Hepatic stellate cell (primary cell): Measurements from ENCODE around the gene COQ2.
"Not testable (repeated sequence)": the region's sequence is repeated elsewhere in the genome, so short reads cannot be mapped to it uniquely, and the experiment has no call there.

Source experiments
- DNase-seq: peaks from one replicate; pipeline ENCODE4 v3.0.0; 2011; ENCODE audit warnings: low spot score

Gene COQ2

DNA sequence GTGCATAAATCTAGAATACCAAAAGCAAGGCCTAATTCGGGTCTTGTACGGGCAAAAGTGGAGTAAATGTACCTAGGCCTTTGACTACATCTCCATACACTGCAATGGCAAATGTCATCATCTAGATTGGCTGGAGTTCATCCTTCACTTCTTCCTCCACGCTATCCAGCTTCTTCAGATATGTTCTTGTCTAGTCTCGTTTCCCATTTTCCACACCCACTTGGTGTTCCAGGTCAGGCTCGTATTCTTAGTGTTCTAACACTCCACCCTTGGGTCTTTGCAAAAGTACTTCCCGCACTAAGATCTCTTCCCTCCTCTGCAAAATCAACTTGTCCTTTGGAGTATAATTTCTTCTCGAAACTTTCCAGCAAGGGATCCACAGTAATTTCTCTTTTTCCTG, 1.4 kb downstream of the COQ2 start:
- DNase-seq = no peak

DNA sequence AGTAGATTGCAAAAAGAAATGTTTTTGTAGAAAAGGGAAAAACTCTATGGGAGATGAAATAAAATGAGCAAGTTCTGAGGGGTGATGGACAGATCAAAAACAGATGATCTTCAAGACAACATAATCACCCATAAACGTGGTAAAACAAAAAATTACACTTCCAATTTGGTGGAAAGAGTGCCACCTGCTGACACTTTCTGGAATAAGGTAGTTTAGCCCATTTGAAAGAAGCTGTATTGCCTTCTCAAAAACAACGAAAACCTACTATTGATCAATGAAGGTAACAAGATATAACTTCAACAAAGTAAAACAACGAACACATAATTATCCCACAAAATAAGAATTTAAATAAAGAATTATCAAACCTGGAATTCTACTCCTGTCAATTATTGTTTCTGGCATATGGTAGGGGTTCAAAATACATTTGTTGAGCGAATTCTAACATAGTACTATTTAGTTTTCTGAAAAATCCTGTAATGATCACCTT, 2.5 kb downstream of the COQ2 start:
- DNase-seq = peak; percentile 29

DNA sequence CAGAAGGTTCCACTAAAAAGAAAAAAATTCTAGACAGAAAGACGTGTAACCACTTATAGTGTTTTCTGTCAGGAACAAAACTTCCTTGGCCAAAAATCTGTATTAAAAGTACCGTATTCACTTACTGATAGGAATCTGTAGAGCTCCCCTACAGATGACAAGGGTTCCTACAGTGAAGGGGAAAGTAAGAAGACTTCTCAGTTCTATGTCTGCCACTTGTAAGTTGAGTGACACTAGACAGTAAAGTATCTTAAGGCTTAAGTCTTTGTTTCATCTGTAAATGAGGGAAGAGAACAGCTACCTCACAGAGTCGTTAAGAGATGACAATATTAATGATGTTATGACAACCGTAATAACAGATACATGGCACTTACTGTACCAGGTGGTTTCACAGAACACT, 3.3 kb downstream of the COQ2 start:
- DNase-seq = no peak

DNA sequence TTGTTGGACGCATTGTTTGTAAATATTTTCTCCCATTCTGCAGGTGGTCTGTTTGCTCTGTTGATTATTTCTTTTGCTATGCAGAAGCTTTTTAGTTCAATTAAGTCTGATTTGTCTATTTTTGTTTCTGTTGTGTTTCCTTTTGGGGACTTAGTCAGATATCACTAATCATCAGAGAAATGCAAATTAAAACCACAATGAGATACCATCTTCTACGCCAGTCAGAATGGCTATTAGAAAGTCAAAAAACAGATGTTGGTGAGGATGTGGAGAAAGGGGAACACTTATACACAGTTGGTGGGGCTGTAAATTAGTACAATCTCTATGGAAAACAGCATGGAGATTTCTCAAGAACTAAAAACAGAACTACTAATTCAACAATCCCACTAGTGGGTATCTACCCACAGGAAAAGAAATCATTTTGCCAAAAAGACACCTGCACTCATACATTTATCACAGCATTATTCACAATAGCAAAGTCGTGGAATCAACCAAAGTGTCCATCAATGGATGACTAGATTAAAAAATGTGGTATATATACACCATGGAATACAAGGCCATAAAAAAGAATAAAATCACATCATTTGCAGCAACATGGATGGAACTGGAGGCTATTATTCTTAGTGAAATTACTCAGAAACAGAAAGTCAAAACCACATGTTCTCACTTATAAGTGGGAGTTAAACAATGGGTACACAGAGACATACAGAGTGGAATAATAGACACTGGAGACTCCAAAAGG, 8.1 kb downstream of the COQ2 start:
- DNase-seq = no peak

DNA sequence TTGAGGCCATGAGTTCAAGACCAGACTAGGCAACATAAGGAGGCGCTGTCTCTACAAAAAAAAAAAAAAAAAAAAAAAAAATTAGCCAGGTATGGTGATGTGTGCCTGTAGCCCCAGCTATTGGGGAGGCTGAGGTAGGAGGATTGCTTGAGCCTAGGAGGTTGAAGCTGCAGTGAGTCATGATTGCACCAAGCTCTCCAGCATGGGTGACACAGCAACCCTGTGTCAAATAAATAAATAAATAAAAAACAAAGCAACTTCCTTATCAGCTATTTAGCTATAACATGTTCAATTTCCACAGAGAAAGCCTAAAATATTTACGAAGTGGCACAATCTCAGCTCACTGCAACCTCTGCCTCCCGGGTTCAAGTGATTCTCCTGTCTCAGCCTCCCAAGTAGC, 10.7 kb downstream of the COQ2 start:
- DNase-seq = not testable (repeated sequence)

DNA sequence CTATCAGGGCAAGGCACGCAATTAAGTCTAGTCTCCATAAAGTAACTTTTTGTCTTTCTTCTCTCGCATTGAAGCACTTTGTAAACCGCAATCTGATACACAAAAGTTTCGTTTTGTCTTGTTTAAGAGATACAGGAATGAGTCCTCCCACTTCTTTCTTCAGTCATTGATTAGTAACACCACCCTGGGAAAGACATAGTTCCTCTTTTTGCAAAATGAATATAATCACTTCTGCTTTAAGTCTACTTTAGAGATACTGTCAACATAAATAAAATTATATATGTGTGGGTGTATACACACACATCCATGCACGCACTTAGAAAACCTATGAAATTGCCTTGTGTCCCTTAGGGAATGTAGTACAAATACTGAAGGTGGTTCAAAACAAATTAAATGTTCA, 11.7 kb downstream of the COQ2 start:
- DNase-seq = no peak

DNA sequence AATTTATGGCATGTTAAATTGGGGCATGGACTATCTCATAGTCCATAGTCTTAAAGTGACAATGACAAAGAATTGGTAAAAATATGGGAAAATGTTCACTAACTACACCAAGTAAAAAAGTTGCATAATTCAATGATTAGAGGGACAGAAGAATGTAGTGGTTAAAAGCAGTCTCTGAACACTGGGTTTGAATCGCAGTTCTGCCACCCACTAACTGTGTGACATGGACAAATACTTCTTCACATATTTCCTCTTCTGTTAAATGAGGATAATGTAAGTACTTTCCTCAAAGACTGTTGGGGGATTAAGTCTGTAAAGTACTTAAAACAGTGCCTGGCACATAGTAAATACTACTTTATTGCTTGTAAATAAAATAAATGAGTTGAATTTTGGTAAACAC, 15.3 kb downstream of the COQ2 start:
- no peak for DNase-seq

DNA sequence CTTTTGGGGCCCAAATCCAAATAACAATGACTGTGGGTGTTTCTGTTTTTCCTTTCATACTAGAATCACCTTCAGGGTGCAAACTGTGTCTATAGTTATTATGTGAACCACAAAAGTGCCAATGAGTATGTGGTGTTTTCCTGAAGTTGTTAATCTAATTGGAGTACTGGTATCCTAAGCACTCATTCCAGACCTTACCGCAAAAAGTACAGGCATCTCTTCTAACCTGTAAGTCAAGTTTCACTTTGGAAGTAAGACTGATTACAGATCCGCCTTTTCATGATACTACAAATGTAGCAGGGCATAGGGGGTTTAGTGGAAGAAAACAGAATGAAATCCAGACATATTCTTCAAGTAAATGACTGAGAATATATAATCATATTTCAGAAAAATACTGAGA, 16.1 kb downstream of the COQ2 start:
- no peak for DNase-seq

DNA sequence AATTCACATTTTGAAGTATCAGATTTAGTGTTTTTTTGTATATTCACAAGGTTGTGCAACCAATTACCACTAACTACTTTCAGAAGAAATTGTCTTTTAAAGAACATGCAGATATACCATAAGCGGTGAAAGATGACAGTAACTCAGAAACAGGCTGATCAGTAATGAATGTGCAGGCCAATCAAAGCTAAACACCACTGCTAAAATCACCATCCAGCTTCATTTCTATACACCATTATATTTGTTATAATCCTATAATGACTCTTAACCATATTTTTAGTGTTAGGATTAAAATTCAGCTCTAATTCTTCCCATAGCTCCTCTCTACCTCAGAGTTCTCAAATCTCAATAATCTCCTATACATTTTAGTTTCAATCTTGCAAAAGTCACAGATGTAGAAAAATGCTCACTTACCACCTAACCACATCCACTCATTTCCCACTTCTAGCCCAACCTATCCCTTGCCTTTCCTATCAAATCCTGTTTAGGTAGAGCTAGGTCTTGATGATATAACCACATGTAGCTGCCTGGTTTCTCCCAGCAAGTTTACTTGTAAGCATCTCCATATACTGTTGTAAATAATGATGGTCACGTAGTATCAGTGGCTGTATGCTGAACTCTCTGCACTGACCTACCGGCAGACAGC, 16.6 kb downstream of the COQ2 start:
- DNase-seq = no peak

DNA sequence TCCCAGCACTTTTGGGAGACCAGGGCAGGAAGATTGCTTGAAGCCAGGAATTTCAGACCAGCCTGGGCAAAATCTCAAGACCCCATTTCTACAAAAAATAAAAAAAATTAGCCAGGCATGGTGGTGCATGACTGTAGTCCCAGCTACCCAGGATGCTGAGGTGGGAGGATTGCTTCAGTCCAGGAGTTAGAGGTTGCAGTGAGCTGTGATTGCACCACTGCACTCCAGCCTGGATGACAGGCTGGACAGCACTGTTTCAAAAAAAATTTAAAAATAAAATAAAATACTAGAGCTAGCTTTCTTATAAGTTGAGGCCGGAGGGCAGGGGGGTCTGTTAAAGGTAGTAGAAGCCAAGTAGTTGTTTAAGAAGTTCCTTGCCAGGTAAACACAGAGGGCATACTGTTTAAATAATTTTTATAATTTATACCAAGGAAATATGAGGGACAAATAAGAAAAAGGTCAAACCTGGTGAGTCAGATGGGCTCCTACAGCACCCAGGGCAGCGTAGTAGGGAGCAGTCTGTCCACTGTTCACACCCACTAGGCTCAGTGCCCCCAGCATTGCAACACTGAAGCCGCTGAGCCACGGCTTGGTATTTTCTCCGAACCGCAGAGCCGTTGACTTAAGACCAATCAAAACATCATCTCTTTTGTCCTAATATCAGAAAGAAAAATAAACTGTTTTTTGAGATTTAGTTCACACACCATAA, 17.3 kb downstream of the COQ2 start:
- DNase-seq = no peak

DNA sequence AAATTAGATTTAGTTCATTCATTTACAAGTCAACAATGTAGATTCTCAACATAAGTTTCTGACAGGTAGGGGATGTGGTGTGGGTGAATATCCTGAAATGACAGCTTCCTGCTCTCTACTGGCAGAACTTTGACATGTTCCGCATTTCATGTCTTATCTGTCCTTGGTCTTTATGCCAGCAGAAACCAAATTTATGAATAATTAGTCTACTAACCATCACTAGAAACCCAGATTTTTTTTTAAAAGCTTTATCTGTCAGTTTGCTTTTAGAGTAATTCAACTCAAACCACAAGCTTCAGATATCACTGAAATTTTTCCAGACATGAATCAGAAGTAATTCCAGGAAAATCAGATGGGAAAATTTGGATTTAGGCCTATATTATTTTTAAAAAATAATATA, 17.9 kb downstream of the COQ2 start:
- DNase-seq = no peak

DNA sequence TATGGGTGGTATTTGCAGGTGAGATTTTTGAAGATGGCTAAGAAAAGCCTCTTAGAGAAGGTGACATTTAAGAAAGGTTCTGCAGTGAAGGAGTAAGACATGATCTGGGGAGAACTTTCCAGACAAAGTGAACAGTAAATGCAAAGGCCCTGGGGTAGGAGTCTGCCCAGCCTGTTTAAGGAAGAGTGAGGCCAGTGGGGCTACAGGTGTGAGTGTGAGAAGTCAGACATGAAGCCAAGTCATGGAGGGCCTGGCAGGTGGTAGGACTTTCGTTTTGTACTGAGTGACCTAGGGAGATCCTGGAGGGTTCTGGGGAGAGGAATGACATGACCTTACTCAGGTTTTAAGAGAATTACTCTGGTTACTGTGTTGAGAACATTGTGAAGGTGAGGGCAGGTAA, 21.5 kb downstream of the COQ2 start:
- DNase-seq = no peak

DNA sequence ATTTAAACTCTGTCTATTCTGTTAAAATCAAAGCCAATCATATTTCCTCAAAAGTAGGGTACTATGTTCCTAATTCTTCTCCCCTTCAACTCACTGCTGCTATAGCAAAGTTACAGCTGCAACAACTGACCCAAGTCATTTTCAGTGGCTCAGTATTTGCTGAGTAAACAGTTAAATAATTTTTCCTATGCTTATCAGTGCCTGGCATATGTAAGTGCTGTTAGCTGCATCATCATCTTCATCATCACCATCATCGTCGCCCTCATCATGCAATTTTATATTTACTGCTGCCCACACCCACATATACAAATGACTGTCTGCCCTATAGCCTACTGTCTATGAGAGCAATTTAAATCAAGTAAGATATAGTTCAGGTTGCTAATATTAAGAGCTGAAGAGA, 21.9 kb downstream of the COQ2 start:
- DNase-seq = no peak

DNA sequence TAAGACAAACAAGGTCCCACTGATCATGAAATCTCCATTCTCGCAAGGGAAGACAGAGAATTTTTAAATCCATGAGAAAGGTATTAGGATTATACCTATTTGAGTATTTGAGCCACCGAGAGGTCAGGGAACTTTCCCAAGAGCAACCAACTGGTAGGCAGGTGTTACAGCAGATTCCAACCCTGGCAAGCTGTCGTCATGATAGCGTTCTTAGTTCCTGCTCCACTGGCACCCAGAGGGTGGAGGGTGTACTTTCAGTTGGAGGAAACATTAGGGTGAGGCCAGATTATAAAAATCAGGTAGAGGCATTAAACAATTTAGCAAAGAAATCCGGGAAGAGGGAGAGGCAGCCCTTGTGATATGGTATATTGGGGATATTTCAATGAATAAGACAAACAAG, 23.3 kb downstream of the COQ2 start:
- no peak for DNase-seq

DNA sequence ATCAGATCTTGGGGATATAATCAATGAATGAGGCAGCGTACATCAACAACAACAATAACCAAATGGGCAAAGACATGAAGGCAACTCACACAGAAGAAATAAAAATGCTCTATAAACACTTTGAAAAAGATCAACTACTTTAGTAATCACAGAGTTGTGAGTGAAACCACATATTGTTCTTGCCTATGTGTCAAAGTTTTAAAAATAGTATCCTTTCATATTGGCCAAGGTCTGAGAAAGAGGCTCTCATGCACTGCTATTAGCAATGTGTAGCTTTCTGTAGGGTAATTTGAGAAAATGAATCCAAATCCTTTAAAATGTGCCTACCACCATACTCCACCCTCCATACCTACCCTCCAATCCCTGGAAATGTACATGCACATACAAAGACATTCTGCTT, 25.0 kb downstream of the COQ2 start:
- DNase-seq = no peak

DNA sequence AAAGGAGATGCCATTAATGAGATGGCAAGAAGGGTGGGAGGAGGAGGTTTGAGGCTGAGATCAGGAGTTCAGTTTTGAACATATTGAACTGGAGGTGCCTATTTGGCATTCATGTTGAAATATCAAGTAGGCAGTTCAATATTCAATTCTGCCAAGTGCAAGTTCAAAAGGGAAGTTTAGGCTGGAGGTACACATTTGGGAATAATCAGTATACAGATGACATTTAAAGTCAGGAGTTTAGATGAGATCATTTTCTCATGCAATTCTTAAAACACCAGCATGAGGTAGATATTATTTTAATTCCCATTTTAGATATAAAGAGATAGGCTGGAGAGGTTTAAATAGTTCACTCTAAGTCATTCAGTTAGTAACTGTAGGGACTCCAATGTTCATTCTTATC, 26.1 kb downstream of the COQ2 start:
- DNase-seq = no peak

DNA sequence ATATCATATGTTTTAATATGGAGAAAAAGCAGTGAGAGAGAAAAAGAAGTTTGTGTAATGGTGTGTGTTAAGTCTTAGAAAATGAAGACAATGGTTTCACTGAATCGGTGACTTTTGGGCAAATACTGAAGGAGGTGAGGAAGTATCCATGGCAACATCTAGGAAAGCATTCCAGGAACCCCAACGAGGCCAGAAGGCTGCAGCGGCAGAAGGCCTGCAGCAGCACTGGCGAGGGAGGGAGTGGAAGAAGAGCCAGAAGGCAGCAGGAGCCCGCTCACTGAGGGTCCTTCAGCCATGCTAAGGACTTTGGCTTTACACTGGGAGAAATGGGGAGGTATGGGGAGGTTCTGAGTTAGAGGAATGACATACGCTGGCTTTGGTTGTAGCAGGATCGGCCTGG, 26.8 kb downstream of the COQ2 start:
- DNase-seq = no peak

DNA sequence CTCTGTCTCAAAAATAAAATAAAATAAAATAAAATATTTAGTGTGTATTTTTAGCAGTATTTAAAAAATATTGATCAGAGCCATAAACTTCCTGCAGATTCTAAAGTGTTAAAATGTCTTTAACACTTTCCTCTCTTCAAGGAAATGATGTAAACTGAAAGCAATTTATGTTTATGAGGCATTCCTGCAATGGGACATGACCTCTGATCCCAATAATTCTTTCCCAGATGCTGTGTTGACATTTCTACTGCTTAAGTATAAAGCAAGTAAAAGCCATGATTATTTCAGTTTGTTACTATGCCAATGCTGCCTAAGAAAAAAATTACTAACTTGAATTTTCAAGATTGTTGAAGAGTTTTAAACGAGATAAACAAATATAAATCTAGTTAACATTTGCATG, 29.0 kb downstream of the COQ2 start:
- DNase-seq = peak; percentile 38

DNA sequence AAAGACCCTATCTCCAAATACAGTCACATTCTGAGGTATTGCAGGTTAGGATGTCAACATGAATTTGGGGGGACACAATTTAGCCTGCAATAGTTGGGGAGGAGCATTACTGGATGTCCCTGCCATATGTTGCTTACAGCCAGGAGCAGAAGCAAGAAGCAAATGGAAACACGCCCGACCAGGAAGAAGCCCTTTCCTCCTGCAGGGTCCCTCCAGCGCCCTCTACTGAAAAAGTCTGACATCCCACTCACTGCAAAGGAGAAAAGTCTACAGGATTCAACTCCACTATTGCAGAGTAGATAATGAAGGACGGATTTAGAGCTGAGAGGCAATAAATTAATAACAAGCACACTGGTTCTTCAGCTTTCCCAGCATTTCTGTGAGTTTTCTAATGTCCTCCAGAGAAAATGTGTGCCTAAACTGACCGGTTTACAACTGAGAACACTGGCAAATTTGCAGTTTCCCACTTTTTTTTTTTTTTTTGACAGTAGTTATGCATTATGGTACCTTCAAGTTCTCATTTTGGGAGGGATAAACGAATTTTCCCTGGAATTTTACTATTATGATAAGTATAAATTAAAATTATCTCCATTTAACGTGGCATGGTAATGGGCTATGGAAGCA, 31.7 kb downstream of the COQ2 start:
- peak; percentile 46 for DNase-seq

DNA sequence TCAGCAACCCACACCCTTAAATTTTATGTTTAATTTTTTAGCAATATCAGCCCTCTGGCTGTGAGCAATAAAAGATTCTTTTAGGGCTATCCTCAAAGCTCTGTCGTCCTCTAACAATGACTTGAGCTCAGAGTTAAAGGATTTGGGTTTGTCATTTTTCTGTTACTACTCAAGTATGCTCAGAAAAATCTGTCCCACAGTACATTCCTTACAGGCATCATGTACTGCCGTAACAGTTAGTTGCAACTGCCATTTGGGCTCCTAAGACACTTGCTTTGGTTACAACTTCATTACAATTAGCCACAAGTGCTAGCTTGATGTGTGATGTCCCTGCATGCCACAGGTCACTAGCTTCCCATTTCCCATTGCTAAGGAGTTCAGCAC, 33.2 kb downstream of the COQ2 start:
- no peak for DNase-seq

DNA sequence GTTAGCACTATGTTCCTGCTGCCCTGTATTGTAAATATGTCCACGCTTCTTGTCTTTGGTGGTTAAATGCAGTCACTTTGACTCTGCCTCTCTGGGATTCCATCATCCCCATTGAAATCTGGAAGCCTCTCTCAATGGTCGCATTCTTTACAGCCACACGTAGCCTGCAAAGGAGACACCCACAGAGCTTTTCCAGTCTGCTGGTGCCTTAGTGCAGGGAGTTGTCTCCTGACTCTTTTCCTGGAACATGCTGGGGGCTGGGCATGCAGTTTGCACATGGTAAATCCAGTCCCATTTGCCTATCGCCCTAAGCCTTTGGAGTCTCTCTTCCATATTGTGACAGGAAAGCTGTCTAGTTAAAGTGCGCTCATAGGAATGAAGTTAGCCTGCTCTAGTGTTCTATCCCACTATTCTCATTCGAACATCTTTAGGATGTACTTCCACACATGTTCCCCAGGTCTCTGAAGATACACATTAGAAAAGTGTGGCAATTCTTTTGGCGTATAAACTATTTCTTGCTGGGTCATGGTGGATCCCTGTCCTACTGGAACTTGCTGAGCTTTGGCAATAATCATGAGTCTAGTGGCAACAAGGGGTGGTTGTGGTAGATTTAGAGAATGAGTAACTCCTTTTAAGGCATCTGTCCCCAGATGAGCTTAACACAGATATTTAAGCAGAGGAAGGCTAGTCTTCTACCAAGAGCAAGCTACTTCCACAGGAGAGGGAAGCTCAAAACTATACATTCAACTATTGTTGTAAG, 33.7 kb downstream of the COQ2 start:
- no peak for DNase-seq

DNA sequence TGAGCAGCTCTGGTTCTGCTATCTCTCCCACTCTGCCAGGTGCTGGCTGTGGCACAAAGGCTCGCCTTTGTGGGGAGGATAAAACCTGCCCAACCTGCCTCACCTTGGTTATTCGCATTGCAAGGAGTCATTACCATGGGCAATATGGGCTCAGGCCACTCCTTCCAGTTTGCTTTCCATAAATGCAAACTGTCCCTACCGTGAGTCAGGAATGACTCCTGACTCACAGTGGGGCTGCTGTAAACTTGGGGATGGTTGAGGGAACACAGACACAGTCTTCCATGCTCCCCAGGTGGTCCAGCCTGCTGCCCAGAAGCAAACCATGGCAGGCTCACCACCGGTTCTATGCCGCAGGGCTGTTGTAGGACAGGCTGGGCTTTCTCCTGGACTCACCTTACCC, 36.1 kb downstream of the COQ2 start:
- DNase-seq = no peak
